Measurements from ENCODE around the gene NACC2.

DNA sequence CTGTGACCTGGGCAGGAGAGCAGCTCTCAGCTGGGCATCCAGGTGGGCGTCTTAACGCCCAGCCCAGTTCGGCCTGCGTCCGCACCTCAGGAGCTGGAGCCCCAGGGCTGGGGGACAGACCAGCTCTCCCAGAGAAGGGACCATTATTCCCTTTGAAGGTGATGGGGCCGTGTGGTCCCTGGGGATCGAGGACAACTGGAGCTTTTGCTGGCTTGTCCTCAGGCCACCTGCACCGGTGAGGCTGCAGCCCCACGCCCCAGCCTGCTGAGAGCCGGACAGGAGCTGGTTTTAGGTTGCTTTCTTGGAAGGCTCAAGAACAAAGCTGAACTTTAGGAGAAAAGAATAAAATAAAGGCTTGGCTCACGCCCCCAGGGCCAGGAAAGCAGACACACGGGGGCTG, 40.9 kb downstream of the NACC2 start:
- TF ChIP-seq, protein P1, sequence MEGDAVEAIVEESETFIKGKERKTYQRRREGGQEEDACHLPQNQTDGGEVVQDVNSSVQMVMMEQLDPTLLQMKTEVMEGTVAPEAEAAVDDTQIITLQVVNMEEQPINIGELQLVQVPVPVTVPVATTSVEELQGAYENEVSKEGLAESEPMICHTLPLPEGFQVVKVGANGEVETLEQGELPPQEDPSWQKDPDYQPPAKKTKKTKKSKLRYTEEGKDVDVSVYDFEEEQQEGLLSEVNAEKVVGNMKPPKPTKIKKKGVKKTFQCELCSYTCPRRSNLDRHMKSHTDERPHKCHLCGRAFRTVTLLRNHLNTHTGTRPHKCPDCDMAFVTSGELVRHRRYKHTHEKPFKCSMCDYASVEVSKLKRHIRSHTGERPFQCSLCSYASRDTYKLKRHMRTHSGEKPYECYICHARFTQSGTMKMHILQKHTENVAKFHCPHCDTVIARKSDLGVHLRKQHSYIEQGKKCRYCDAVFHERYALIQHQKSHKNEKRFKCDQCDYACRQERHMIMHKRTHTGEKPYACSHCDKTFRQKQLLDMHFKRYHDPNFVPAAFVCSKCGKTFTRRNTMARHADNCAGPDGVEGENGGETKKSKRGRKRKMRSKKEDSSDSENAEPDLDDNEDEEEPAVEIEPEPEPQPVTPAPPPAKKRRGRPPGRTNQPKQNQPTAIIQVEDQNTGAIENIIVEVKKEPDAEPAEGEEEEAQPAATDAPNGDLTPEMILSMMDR (IDR thresholded peaks at IDR 0.05; ENCODE audit: poor library complexity): no peak
- TF ChIP-seq EZH2 (IDR thresholded peaks at IDR 0.05; ENCODE audit: borderline replicate concordance): no peak

Data from hepatocyte (in vitro differentiated cells).